ENCODE results near the gene ZNF577. TPM values are rescaled to one million over a fixed set of nuclear protein-coding genes. Genes with fewer than 3 reads are reported as not detected.

ZNF577 gene
- total and polyA plus RNA-seq, 2 experiments from 2014 or later = 8.8 to 9.3 TPM

GRCh38 chr19:51926784-51927741, 39.3 kb upstream of the ZNF577 start, which contains the start of gene ZNF613:
TSS of gene ZNF613 (plus strand) at chr19:51927472. CDS start at chr19:51936221, 8,749 bp downstream.
- DNase-seq = peak; percentile 96
- Histone ChIP-seq H3K4me3 (peak within 1 kb of the TSS; percentile 93), H3K36me3 (ENCODE audit: low read depth) (peaks cover 9% of the 10 kb centered on the region; the same call in 1 of the 2 replicates), H3K27ac (peak within 1 kb of the TSS; percentile 20; the same call in 1 of the 2 replicates), H3K79me2 (ENCODE audit: insufficient read depth) (peaks cover 17% of the 10 kb centered on the region), H4K20me1 (ENCODE audit: insufficient read depth) (no peaks in the 10 kb centered on the region), H3K4me2 (ENCODE audit: unreplicated experiment) (peak within 1 kb of the TSS; percentile 79), H3K9me2 (ENCODE audit: insufficient read depth) (no peaks in the 10 kb centered on the region), H3F3A (ENCODE audit: insufficient read depth) (no peaks in the 10 kb centered on the region), H3K9me3 (ENCODE audit: low read depth) (no peaks in the 10 kb centered on the region), H2AFZ (peak within 1 kb of the TSS; percentile 97), H3K4me1 (ENCODE audit: insufficient read depth) (no peaks in the 10 kb centered on the region), H3K9ac (peak within 1 kb of the TSS; percentile 82), H3K27me3 (replicated peaks; ENCODE audit: insufficient read depth) (no peaks in the 10 kb centered on the region)
- TF ChIP-seq EZH2 (IDR thresholded peaks at IDR 0.05; ENCODE audit: insufficient read depth, poor library complexity, severe bottlenecking) (no peak), EZH2phosphoT487 (IDR thresholded peaks at IDR 0.05; ENCODE audit: insufficient read depth, low read depth) (no peak)
- 1% methylated on average over 49 to 52 of the region's 52 CpGs for WGBS, 2 experiments (ENCODE audit: low coverage in 1 of 2, low lambda C conversion rate in 2 of 2, missing lambda C conversion rate in 2 of 2)
- in situ Hi-C loops (cut with MboI) = no loop called here

GRCh38 chr19:51926426-51926783, 38.7 kb upstream of the ZNF577 start:
- in situ Hi-C loops (cut with MboI) = no loop called here
- Histone ChIP-seq H3K9me3 (ENCODE audit: low read depth) (no peaks in the 10 kb centered on the region), H3K79me2 (ENCODE audit: insufficient read depth) (peaks cover 17% of the 10 kb centered on the region), H4K20me1 (ENCODE audit: insufficient read depth) (no peaks in the 10 kb centered on the region), H3K4me2 (ENCODE audit: unreplicated experiment) (peak overlapping the region; percentile 79), H2AFZ (peak overlapping the region; percentile 97), H3F3A (ENCODE audit: insufficient read depth) (no peaks in the 10 kb centered on the region), H3K9me2 (ENCODE audit: insufficient read depth) (no peaks in the 10 kb centered on the region), H3K4me1 (ENCODE audit: insufficient read depth) (no peaks in the 10 kb centered on the region), H3K27ac (no peak overlapping the region), H3K9ac (peak overlapping the region; percentile 82), H3K4me3 (peak overlapping the region; percentile 93), H3K36me3 (ENCODE audit: low read depth) (peaks cover 7% of the 10 kb centered on the region; the same call in 1 of the 2 replicates), H3K27me3 (replicated peaks; ENCODE audit: insufficient read depth) (no peaks in the 10 kb centered on the region)
- TF ChIP-seq EZH2phosphoT487 (IDR thresholded peaks at IDR 0.05; ENCODE audit: insufficient read depth, low read depth) (no peak), EZH2 (IDR thresholded peaks at IDR 0.05; ENCODE audit: insufficient read depth, poor library complexity, severe bottlenecking) (no peak)
- 29% methylated on average over 11 of the region's 11 CpGs for WGBS, 2 experiments (ENCODE audit: low coverage in 1 of 2, low lambda C conversion rate in 2 of 2, missing lambda C conversion rate in 2 of 2)
- no peak for DNase-seq

- H3K79me2 ChIP-seq (ENCODE audit: insufficient read depth) = no peaks in the 10 kb centered on the region
- H3K4me3 ChIP-seq = no peak overlapping the region
- H2AFZ ChIP-seq = no peak overlapping the region
- TF ChIP-seq EZH2phosphoT487 (IDR thresholded peaks at IDR 0.05; ENCODE audit: insufficient read depth, low read depth) (no peak), EZH2 (IDR thresholded peaks at IDR 0.05; ENCODE audit: insufficient read depth, poor library complexity, severe bottlenecking) (no peak)
- in situ Hi-C loops (cut with MboI) = no loop called here
- H3K36me3 ChIP-seq (ENCODE audit: low read depth) = no peaks in the 10 kb centered on the region
- no peak overlapping the region for H3K9ac ChIP-seq
- 45 to 63% methylated on average over 8 of the region's 8 CpGs for WGBS, 2 experiments (ENCODE audit: low coverage in 1 of 2, low lambda C conversion rate in 2 of 2, missing lambda C conversion rate in 2 of 2)
- no peaks in the 10 kb centered on the region for H4K20me1 ChIP-seq (ENCODE audit: insufficient read depth)
- no peak for DNase-seq
- H3K4me1 ChIP-seq (ENCODE audit: insufficient read depth) = no peaks in the 10 kb centered on the region
- no peak overlapping the region for H3K27ac ChIP-seq
- no peaks in the 10 kb centered on the region for H3K9me3 ChIP-seq (ENCODE audit: low read depth)
- no peaks in the 10 kb centered on the region for H3K27me3 ChIP-seq (replicated peaks; ENCODE audit: insufficient read depth)
- no peak overlapping the region for H3K4me2 ChIP-seq (ENCODE audit: unreplicated experiment)
- no peaks in the 10 kb centered on the region for H3F3A ChIP-seq (ENCODE audit: insufficient read depth)
- no peaks in the 10 kb centered on the region for H3K9me2 ChIP-seq (ENCODE audit: insufficient read depth)
Measured at GRCh38 chr19:51921949-51922348, 34.2 kb upstream of the ZNF577 start.

- Histone ChIP-seq H3F3A (ENCODE audit: insufficient read depth) (no peaks in the 10 kb centered on the region), H3K4me2 (ENCODE audit: unreplicated experiment) (no peak overlapping the region), H3K27me3 (replicated peaks; ENCODE audit: insufficient read depth) (no peaks in the 10 kb centered on the region), H3K9ac (no peak overlapping the region), H3K4me1 (ENCODE audit: insufficient read depth) (no peaks in the 10 kb centered on the region), H3K9me3 (ENCODE audit: low read depth) (no peaks in the 10 kb centered on the region), H3K27ac (no peak overlapping the region), H2AFZ (no peak overlapping the region), H3K79me2 (ENCODE audit: insufficient read depth) (no peaks in the 10 kb centered on the region), H3K36me3 (ENCODE audit: low read depth) (no peaks in the 10 kb centered on the region), H4K20me1 (ENCODE audit: insufficient read depth) (no peaks in the 10 kb centered on the region), H3K9me2 (ENCODE audit: insufficient read depth) (no peaks in the 10 kb centered on the region), H3K4me3 (no peak overlapping the region)
- in situ Hi-C loops (cut with MboI) = no loop called here
- WGBS, 2 experiments (ENCODE audit: low coverage in 1 of 2, low lambda C conversion rate in 2 of 2, missing lambda C conversion rate in 2 of 2) = 60 to 62% methylated on average over 3 of the region's 3 CpGs
- DNase-seq = no peak
- no peak for TF ChIP-seq EZH2phosphoT487 (IDR thresholded peaks at IDR 0.05; ENCODE audit: insufficient read depth, low read depth)
- TF ChIP-seq EZH2 (IDR thresholded peaks at IDR 0.05; ENCODE audit: insufficient read depth, poor library complexity, severe bottlenecking) = no peak
Measured at GRCh38 chr19:51919606-51920005, 31.9 kb upstream of the ZNF577 start.

Data from GM23248 (cell line).